ENCODE measurements around the gene KCNQ1OT1.

KCNQ1OT1 gene

GRCh38 chr11:2713094-2713493, 13.3 kb upstream of the KCNQ1OT1 start (continued):
- no peak for TF ChIP-seq ZNF600 (tag by site-specific recombination; IDR thresholded peaks at IDR 0.05)
- no peak for TF ChIP-seq ZNF707 (tag by site-specific recombination; IDR thresholded peaks at IDR 0.05)
- no peak for TF ChIP-seq ZNF518A (tag by site-specific recombination; conservative IDR thresholded peaks at IDR 0.05; ENCODE audit: low read depth)
- no peak for TF ChIP-seq ZNF394 (tag by site-specific recombination; IDR thresholded peaks at IDR 0.05; ENCODE audit: borderline replicate concordance)
- TF ChIP-seq ZNF701 (tag by site-specific recombination; IDR thresholded peaks at IDR 0.05): no peak
- TF ChIP-seq SETDB1 (IDR thresholded peaks at IDR 0.05; ENCODE audit: insufficient read length, low read length): no peak
- no peak for TF ChIP-seq ZNF211 (tag by site-specific recombination; IDR thresholded peaks at IDR 0.05; ENCODE audit: low read depth)

GRCh38 chr11:2711161-2711560, 11.4 kb upstream of the KCNQ1OT1 start:
- CTCF ChIA-PET: no interaction called here
- H3K27ac ChIP-seq (ENCODE audit: extremely low read depth, low read depth, low read length): no peak overlapping the region
- no peaks in the 10 kb centered on the region for H3K4me1 ChIP-seq (ENCODE audit: control insufficient read depth, insufficient read depth, low read length)
- POLR2A ChIA-PET: no interaction called here
- H3K4me3 ChIP-seq (ENCODE audit: low read depth, low read length): no peak overlapping the region
- no peaks in the 10 kb centered on the region for H3K36me3 ChIP-seq (ENCODE audit: control insufficient read depth in 2 of 2, insufficient read depth in 1 of 2, low read length in 2 of 2)
- TF ChIP-seq ZNF175 (tag by site-specific recombination; IDR thresholded peaks at IDR 0.05): no peak
- no peak for TF ChIP-seq ZSCAN4 (tag by site-specific recombination; IDR thresholded peaks at IDR 0.05)
- no peak for TF ChIP-seq ZNF501 (tag by site-specific recombination; IDR thresholded peaks at IDR 0.05)
- TF ChIP-seq ZNF571 (tag by site-specific recombination; IDR thresholded peaks at IDR 0.05): no peak
- no peak for TF ChIP-seq ZBTB21 (tag by site-specific recombination; IDR thresholded peaks at IDR 0.05)
- no peak for TF ChIP-seq ZNF169 (tag by site-specific recombination; IDR thresholded peaks at IDR 0.05)
- TF ChIP-seq TRIM28 (IDR thresholded peaks at IDR 0.05; ENCODE audit: borderline replicate concordance, low read length): no peak
- no peak for TF ChIP-seq ZNF707 (tag by site-specific recombination; IDR thresholded peaks at IDR 0.05)
- no peak for TF ChIP-seq SETDB1 (IDR thresholded peaks at IDR 0.05; ENCODE audit: insufficient read length, low read length)
- TF ChIP-seq ELK4 (IDR thresholded peaks at IDR 0.05; ENCODE audit: borderline replicate concordance, low read depth, low read length): no peak
- no peak for TF ChIP-seq ZNF26 (tag by site-specific recombination; IDR thresholded peaks at IDR 0.05)
- no peak for TF ChIP-seq ZNF335 (tag by site-specific recombination; conservative IDR thresholded peaks at IDR 0.05)
- no peak for TF ChIP-seq ZNF133 (tag by site-specific recombination; IDR thresholded peaks at IDR 0.05)
- TF ChIP-seq CTCF (tag by site-specific recombination; IDR thresholded peaks at IDR 0.05): no peak
- no peak for TF ChIP-seq ZNF580 (tag by site-specific recombination; IDR thresholded peaks at IDR 0.05)
- no peak for TF ChIP-seq ZNF600 (tag by site-specific recombination; IDR thresholded peaks at IDR 0.05)
- TF ChIP-seq ZNF366 (tag by site-specific recombination; conservative IDR thresholded peaks at IDR 0.05): no peak
- TF ChIP-seq ZNF266 (tag by site-specific recombination; IDR thresholded peaks at IDR 0.05; ENCODE audit: low read depth): no peak
- no peaks in the 10 kb centered on the region for H3K9me3 ChIP-seq (ENCODE audit: control insufficient read depth, insufficient read depth, low read depth, low read length)

Measured in HEK293 (cell line).